ENCODE data around the gene GNLY. TPM values are rescaled to one million over a fixed set of nuclear protein-coding genes. Genes with fewer than 3 reads are reported as not detected.

The GNLY gene
- total RNA-seq, 1 donor from 2014 or later = 21.5 TPM

- H3K4me3 ChIP-seq = no peak overlapping the region
- no peak for DNase-seq
- H3K4me1 ChIP-seq = peaks cover 77% of the 10 kb centered on the region
- no peak for TF ChIP-seq CTCF (IDR thresholded peaks at IDR 0.05)
- no peaks in the 10 kb centered on the region for H3K36me3 ChIP-seq
- H3K27ac ChIP-seq = peak overlapping the region; percentile 56
- intact Hi-C loops (cut with DNase I) = no loop called here
- no peak for ATAC-seq
- H3K27me3 ChIP-seq (ENCODE audit: low read depth) = no peaks in the 10 kb centered on the region
- H3K9me3 ChIP-seq = no peaks in the 10 kb centered on the region
Measured at GRCh38 chr2:85744741-85745601, 50.8 kb downstream of the GNLY start.

- Histone ChIP-seq H3K4me1 (peaks cover 75% of the 10 kb centered on the region), H3K9me3 (no peaks in the 10 kb centered on the region), H3K4me3 (no peak overlapping the region), H3K27me3 (ENCODE audit: low read depth) (no peaks in the 10 kb centered on the region), H3K36me3 (no peaks in the 10 kb centered on the region), H3K27ac (peak overlapping the region; percentile 56)
- DNase-seq (no peak), ATAC-seq (no peak)
- no peak for TF ChIP-seq CTCF (IDR thresholded peaks at IDR 0.05)
- intact Hi-C loops (cut with DNase I) = no loop called here
Measured at GRCh38 chr2:85745619-85746018, 51.5 kb downstream of the GNLY start.

DNA sequence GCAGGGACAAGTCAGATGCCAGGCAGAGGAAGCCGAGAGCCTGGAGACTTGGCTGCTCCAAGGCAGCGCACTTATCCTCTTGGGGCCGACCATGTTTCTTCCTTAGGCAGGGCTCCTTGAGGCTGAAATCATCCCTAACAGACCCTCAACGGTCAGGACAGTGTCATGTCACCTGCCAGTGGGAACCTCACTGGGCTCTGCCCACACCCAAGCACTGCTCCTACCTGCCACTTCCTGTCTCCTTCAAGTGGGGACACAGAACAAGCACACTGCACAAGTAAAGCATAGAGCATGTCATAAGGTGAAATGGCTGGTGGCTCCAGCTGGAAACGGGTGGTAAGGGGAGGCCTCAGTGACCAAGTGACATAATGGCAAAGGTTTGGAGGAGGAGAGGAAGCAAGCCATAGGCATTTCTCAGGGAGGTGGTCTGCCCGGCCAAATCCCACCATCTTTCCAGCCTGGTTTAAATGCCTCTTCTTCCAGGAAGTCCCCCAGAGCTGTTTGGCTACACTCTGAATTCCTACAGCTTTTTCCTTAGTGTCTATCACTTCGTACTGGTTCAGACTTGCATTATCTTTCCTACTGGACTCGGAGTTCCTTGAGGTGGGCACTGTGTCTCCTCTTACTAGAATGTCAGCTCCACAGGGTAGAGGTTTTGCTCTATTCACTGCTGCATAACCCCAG is 52.3 kb downstream of the GNLY start:
- TF ChIP-seq CTCF (IDR thresholded peaks at IDR 0.05) = no peak
- Histone ChIP-seq H3K4me1 (peaks cover 75% of the 10 kb centered on the region), H3K9me3 (no peaks in the 10 kb centered on the region), H3K36me3 (no peaks in the 10 kb centered on the region), H3K27me3 (ENCODE audit: low read depth) (no peaks in the 10 kb centered on the region), H3K27ac (peak overlapping the region; percentile 56), H3K4me3 (no peak overlapping the region)
- no peak for DNase-seq
- no peak for ATAC-seq
- intact Hi-C loops (cut with DNase I) = no loop called here

GRCh38 chr2:85747441-85747840 is 53.3 kb downstream of the GNLY start:
- no peaks in the 10 kb centered on the region for H3K27me3 ChIP-seq (ENCODE audit: low read depth)
- DNase-seq (no peak), ATAC-seq (no peak)
- no peak overlapping the region for H3K4me3 ChIP-seq
- intact Hi-C loops (cut with DNase I) = no loop called here
- H3K4me1 ChIP-seq = peaks cover 74% of the 10 kb centered on the region
- H3K9me3 ChIP-seq = no peaks in the 10 kb centered on the region
- no peak for TF ChIP-seq CTCF (IDR thresholded peaks at IDR 0.05)
- no peak overlapping the region for H3K27ac ChIP-seq
- H3K36me3 ChIP-seq = no peaks in the 10 kb centered on the region

- no peak for ATAC-seq
- H3K27ac ChIP-seq = no peak overlapping the region
Measured at GRCh38 chr2:85748039-85748734, 54.0 kb downstream of the GNLY start.

More at GRCh38 chr2:85748039-85748734, 54.0 kb downstream of the GNLY start:
- no peak overlapping the region for H3K4me3 ChIP-seq
- peaks cover 75% of the 10 kb centered on the region for H3K4me1 ChIP-seq
- no peaks in the 10 kb centered on the region for H3K9me3 ChIP-seq
- peaks cover 1% of the 10 kb centered on the region for H3K27me3 ChIP-seq (ENCODE audit: low read depth)
- TF ChIP-seq CTCF (IDR thresholded peaks at IDR 0.05) = no peak
- no peaks in the 10 kb centered on the region for H3K36me3 ChIP-seq
- intact Hi-C loops (cut with DNase I) = no loop called here
- DNase-seq = no peak

Other genes starting within 250 kb of the GNLY start
- gene MAT2A, start 155.2 kb upstream of the GNLY start, total RNA-seq = 183 TPM
- 62.2 TPM for gene GGCX, start 132.9 kb upstream of the GNLY start, total RNA-seq
- 272 TPM for gene VAMP8, start 116.8 kb upstream of the GNLY start, total RNA-seq
- 87.0 TPM for gene VAMP5, start 109.9 kb upstream of the GNLY start, total RNA-seq
- 89.8 TPM for gene RNF181, start 98.6 kb upstream of the GNLY start, total RNA-seq
- gene TMEM150A, start 91.7 kb upstream of the GNLY start, total RNA-seq = 28.9 TPM
- 40.6 TPM for gene C2orf68, start 82.3 kb upstream of the GNLY start, total RNA-seq
- gene USP39, start 78.2 kb upstream of the GNLY start, total RNA-seq = 40.2 TPM
- 12,584 TPM for gene SFTPB, start 26.2 kb upstream of the GNLY start, total RNA-seq
- gene ATOH8, start 59.6 kb downstream of the GNLY start, total RNA-seq = 44.9 TPM
- 72.4 TPM for gene ST3GAL5, start 194.6 kb downstream of the GNLY start, total RNA-seq

Measured in lower lobe of right lung (tissue), 2 donors.